ENCODE measurements around the gene SPECC1L. TPM values are rescaled to one million over a fixed set of nuclear protein-coding genes. Genes with fewer than 3 reads are reported as not detected.

Gene SPECC1L
- total and polyA plus RNA-seq, 8 donors, result 6.0 to 53.1 (median 21.8) TPM

DNA sequence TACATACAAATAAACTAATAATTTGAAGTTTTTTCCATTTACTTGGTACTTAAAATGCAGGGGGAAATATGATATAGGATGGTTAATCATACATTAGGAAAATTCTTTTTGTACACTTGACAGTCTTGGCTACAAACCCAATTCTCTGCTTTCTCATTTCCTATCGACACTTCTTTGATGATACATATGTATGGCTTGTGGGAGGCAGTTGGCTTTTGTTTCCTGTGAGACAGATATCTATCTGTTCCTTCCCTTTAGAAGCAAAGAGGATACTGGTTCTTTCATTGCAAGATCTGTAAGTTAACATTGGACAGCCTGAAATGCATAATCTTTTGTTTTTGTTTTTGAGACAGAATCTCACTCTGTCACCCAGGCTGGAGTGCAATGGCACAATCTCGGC is 108.9 kb downstream of the SPECC1L start:
- Histone ChIP-seq H3K27ac (no peak overlapping the region), H3K4me3 (no peak overlapping the region), H3K27me3 (no peaks in the 10 kb centered on the region), H3K9me3 (no peaks in the 10 kb centered on the region), H3K36me3 (peaks cover 12 to 65% (median 53%) of the 10 kb centered on the region in 4 donors), H3K4me1 (no peaks in the 10 kb centered on the region)
- no peak for DNase-seq
- 74 to 87% (median 80%) methylated on average over 2 of the region's 2 CpGs for WGBS, 5 donors
- TF ChIP-seq POLR2A (IDR thresholded peaks at IDR 0.05) (no peak), POLR2AphosphoS5 (IDR thresholded peaks at IDR 0.05) (no peak), CTCF (IDR thresholded peaks at IDR 0.05) (no peak), EP300 (IDR thresholded peaks at IDR 0.05) (no peak)
- intact Hi-C loops (cut with DNase I; ENCODE audit: low total_unique reads), result no loop called here

GRCh38 chr22:24380220-24380904 is 109.7 kb downstream of the SPECC1L start:
- Histone ChIP-seq H3K36me3 (peaks cover 12 to 59% (median 49%) of the 10 kb centered on the region in 4 donors), H3K9me3 (no peaks in the 10 kb centered on the region), H3K27me3 (no peaks in the 10 kb centered on the region), H3K27ac (no peak overlapping the region), H3K4me3 (no peak overlapping the region), H3K4me1 (no peaks in the 10 kb centered on the region)
- no peak for DNase-seq
- 85 to 95% (median 86%) methylated on average over 7 of the region's 7 CpGs for WGBS, 5 donors
- intact Hi-C loops (cut with DNase I; ENCODE audit: low total_unique reads), result no loop called here
- no peak for TF ChIP-seq POLR2A (IDR thresholded peaks at IDR 0.05)
- TF ChIP-seq CTCF (IDR thresholded peaks at IDR 0.05), result no peak
- no peak for TF ChIP-seq EP300 (IDR thresholded peaks at IDR 0.05)
- TF ChIP-seq POLR2AphosphoS5 (IDR thresholded peaks at IDR 0.05), result no peak

DNA sequence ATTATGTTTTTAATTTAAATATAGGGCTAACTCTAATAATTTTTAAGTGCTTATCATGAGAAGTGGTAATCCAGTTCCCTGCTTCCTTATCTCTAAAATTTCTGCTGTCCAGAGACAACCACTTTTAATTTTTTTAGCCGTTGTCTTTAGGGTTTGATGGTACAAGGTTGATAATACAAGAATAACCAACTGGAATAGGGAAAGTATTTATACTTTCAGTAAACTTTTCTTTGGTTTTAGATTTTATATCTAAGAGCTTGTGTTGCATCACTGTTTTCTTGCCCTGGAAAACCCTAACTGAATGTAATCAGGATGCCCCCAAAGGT is 110.2 kb downstream of the SPECC1L start:
- no peak for TF ChIP-seq POLR2AphosphoS5 (IDR thresholded peaks at IDR 0.05)
- TF ChIP-seq POLR2A (IDR thresholded peaks at IDR 0.05), result no peak
- no peak for TF ChIP-seq EP300 (IDR thresholded peaks at IDR 0.05)
- TF ChIP-seq CTCF (IDR thresholded peaks at IDR 0.05), result no peak
- intact Hi-C loops (cut with DNase I; ENCODE audit: low total_unique reads), result no loop called here
- Histone ChIP-seq H3K27ac (no peak overlapping the region), H3K4me3 (no peak overlapping the region), H3K9me3 (no peaks in the 10 kb centered on the region), H3K27me3 (no peaks in the 10 kb centered on the region), H3K4me1 (no peaks in the 10 kb centered on the region), H3K36me3 (peaks cover 12 to 54% (median 44%) of the 10 kb centered on the region in 4 donors)
- 80 to 97% (median 90%) methylated on average over 1 of the region's 1 CpG for WGBS, 5 donors
- no peak for DNase-seq

DNA sequence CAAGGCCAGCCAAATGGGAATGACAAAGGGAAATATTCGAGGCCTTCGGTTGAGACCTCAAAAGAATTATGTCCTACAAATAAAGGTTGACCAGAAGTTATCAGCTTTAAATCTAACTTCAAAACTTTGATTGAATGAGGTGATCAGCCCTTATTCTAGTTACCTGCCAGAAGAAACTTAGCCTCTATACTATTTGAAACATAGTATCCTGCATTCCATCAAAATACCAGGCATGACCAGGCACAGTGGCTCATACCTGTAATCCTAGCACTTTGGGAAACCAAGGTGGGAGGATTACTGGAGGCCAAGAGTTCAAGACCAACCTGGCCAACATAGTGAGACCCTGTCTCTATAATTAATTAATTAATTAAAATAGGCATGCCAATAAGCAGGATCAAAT is 112.4 kb downstream of the SPECC1L start:
- intact Hi-C loops (cut with DNase I; ENCODE audit: low total_unique reads), result no loop called here
- 90 to 97% (median 93%) methylated on average over 2 of the region's 2 CpGs for WGBS, 5 donors

More for the DNA sequence above, 112.4 kb downstream of the SPECC1L start:
- Histone ChIP-seq H3K4me1 (no peaks in the 10 kb centered on the region), H3K27ac (no peak overlapping the region), H3K4me3 (no peak overlapping the region), H3K36me3 (peaks cover 12 to 37% (median 26%) of the 10 kb centered on the region in 4 donors), H3K9me3 (no peaks in the 10 kb centered on the region), H3K27me3 (no peaks in the 10 kb centered on the region)
- DNase-seq, result no peak
- TF ChIP-seq POLR2AphosphoS5 (IDR thresholded peaks at IDR 0.05) (no peak), CTCF (IDR thresholded peaks at IDR 0.05) (no peak), EP300 (IDR thresholded peaks at IDR 0.05) (no peak), POLR2A (IDR thresholded peaks at IDR 0.05) (no peak)

Data from stomach (tissue), 9 donors.